ENCODE results near the gene CNNM4. TPM values are rescaled to one million over a fixed set of nuclear protein-coding genes. Genes with fewer than 3 reads are reported as not detected.

CNNM4 gene
- total RNA-seq, 1 donor from 2014 or later: 4.9 TPM

DNA sequence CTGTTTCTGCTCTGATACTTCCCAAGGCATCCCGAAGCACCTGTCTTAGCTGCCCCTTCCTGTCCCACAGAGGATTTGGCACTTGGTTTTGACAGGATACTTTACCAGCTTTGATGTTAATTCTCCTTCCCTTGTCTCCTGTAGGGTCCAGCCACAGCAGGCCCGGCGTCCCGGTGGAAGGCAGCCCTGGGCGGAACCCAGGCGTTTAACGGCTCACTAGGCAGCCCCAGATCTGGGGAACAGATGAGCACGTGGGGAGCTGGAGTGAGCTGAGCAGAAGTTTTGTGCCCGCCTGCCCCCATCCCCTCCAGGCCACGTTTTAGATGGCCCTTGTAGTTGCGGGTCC, 71.7 kb downstream of the CNNM4 start:
- DNase-seq: no peak

DNA sequence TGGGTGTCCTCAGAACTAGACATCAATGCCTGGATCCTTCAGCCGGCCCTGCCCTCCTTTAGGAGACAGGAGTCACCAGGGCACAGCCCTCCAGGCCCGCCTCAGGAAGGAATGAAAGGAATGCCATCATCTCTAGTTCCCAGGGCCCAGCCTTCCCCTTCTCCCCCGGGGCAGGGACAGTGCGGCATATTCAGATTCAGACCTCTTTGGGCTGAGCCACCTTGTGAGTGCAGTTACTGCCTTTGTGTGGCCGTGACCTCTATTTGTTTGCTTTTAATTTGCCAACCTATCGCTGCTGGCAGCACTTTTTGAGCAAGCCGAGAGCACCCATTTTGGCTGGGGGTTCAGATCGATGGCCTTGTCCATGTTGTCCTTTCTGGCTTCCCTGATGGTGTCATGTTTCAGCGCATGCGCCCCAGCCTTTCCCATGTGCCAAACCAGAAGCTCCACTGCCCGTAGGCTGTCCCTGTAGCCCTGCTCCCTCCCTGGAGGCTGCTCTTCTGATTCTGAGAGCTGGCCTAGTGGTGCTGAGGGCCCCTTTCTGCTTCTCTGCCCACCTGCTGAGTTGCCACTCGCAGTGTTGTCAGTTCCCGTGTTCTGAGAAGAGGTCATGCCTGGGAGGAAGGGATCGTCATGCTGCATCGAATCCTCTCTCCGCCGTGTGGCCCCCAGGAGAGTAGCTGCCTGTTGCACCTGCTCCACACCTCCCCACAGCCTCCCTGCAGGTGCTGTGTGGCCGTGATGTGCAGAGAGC, 72.2 kb downstream of the CNNM4 start:
- no peak for DNase-seq

DNA sequence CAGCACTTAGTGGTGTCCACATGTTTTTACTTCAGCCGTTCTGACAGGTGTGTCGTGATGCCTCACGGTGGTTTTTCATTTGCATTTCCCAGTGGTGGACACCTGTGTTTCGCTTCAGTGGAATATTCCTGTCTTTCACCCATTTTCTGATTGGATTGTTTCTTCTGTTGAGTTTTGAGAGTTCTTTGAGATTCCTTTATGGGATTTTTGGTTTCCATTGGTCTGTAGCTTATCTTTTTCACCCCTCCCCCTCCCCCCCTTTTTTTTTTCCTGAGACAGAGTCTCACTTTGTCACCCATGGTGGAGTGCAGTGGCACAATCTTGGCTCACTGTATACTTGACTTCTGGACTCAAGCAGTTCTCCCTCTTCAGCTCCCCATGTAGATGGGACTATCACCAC, 75.1 kb downstream of the CNNM4 start:
- DNase-seq: no peak

DNA sequence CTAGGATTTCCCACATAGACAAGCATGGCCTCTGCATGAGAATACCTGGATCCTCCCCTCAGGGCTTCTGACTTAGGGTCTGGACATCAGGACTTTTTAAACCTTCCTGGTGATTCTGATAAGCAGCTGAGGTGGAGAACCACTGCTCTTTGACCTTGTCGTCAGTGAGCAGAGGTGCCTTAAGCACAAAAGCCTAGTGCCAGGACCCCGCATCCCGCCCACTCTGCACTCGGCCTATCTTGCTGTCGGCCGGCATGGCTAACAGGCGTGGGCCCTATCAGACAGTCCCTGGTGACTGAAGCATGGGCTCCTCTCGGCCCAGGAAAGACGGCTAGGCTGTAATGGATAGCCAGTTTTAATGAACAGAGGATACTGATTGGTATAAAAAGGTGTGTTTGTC, 76.9 kb downstream of the CNNM4 start:
- no peak for DNase-seq

DNA sequence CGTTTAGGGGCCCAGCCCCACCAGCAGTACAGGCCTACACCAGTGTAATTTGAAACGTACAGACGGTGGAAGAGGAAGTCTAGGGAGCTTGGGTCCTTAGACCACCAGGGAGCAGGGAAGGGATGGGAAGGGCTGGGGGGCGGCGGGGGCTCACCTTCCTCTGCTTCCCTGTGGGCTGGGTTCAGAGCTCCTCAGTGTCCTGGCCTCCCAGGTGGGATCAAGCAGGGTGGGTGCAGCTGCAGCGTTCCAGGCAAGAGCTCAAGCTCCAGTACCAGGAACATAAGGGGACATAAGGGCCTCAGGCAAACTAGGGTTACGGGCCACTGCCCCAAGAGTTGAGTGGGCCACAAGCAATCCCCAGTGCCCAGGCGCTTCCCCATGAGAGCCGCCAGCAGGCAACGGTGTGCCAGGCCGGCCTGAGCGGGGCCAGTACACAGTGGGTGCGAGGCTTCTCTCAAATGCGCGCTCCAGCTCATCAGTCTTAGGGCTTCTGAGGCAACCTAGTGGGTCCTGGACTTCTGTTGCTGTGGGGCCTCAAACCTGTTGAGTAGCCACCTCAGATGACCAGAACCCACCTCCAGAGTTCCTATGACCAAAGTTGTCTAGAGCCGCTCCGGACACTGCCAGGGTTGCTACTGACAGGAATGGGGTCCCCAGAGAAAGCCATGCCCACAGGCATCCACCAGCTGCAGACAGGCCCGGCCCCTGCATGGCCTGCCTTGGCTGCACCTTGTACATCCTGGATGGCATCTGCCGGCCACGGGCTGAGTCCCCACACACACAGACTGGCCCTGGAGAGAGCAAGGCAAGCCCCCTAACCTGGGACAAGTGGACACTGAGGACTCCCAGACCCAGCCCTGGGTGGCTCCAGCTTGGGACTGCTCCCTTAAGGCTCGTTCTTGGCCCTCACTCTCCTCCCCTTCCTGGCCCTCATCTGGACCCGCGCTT, 77.9 kb downstream of the CNNM4 start:
- DNase-seq: no peak

DNA sequence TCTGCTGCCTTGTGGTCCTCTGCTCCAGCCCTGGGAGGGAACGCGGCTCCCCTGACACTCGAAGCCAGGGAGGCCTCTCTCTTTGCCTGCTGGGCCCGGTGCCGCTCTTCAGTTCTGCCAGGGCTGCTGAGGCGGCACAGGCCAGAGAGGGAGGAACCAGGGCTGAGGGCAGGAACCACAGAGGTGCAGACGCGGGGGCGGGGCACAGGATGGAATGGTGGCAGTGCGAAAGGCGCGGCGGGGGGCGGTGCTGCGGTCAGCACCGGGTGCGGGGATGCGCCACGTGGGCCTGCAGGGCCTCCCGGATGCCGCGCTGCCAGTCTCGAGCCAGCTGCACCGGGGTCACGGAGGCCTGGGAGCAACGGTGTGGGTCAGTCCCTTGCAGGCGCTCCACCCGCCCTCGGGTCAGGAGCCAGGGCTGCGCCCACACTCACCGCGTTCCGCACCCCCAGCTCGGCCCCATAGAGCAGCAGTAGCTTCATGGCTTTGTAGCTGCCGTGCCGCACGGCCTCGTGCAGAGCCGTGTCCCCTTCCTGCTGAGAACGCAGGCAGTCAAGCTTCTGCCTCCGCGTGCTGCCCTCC, 78.7 kb downstream of the CNNM4 start:
- no peak for DNase-seq

DNA sequence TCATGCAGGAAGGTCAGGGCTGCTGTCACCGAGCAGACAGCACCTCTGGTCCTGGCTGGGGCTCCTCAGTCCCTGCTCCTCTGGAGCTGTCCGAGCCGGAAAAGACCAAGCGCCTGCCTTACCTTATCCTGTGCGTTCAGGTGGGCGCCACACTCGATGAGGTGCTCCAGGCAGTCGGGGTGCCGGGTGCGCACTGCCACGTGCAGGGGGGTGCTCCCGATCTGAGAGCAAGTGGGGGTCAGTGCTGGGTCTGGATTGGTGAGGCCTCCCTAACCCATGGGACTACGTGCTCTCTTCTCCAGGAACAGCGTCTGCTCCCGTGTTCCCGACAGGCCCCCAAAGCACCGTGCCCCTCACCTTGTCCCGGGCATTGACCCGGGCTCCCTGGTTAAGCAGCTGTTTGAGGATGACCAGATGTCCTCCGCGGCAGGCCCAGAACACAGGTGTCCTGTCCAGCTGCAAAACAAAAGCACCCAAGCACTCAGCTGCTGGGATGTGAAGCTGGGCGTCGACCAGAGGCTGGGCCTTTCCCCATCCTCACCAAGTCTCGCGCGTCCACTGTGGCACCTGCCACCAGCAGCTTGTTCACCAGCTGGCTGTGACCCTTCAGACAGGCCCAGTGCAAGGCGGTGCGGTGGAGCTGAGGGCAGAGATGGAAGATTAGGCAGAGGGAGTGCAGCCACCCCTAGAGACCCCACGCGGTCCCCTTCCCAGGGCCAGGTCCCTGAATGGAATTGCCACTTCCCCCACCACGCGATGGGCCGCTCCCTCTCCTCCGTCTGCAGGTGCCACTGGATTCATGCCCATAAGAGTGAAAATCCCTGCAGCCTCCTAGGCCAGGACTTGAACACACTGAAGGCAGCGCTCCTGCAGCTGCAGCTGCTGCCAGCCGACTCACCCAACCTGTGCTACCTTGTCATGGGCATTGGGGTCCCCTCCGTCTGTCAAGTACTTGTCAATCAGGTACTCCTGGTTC, 79.5 kb downstream of the CNNM4 start:
- no peak for DNase-seq

DNA sequence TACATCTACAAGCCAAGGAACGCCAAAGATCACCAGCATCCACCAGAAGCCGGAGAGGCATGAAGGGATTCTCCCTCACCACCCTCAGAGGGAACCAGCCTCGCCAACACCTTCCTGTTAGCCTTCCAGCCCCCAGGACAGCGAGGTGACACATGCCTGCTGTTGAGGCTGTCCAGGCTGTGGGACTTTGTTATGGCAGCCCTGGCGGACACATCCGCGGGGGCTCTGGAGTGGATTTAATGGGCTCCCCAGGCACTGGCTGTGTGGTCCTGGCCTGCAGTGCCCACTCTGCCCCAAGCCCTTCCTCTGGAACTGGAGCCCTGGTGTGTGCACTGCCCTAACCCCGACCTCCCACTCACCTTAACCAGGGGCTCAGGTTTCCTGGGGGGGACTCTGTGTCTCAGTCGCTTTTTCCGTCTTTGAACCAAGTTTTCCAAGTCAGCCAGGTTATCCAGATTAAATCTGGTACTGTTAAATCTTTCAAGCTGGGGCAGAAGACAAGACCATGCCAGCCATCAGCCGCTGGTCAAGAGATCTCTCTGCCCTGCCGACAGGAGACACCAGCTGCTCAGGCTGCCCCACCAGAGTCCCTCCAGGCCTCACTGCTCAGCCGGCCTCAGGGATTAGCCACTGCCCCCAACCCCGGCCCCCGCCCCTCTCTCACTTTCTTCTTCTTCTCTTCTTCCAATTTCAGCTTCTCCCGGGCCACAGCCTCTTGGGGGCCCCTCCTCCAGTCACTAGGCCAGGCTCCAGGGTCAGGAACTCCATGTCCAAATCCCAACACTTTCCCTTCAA, 81.2 kb downstream of the CNNM4 start:
- no peak for DNase-seq

DNA sequence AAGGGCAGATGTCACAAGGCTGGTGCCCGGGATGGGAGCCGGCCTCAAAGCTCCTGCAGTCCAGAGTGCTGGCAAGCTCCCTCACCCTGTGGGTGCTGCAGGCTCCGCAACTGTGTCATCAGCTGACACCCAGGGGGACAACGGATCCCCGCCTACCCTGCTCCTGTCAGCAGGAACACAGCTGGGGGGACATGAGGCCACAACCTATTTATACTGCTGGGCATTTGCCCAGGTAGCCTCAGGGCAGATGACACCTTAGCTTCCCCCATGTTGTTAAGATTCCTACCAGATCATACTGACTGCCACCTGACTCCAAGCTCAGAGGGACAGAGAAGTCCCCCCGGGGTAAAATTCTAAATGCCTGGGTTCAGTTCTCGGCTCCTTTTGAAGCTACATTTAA, 81.9 kb downstream of the CNNM4 start:
- no peak for DNase-seq

DNA sequence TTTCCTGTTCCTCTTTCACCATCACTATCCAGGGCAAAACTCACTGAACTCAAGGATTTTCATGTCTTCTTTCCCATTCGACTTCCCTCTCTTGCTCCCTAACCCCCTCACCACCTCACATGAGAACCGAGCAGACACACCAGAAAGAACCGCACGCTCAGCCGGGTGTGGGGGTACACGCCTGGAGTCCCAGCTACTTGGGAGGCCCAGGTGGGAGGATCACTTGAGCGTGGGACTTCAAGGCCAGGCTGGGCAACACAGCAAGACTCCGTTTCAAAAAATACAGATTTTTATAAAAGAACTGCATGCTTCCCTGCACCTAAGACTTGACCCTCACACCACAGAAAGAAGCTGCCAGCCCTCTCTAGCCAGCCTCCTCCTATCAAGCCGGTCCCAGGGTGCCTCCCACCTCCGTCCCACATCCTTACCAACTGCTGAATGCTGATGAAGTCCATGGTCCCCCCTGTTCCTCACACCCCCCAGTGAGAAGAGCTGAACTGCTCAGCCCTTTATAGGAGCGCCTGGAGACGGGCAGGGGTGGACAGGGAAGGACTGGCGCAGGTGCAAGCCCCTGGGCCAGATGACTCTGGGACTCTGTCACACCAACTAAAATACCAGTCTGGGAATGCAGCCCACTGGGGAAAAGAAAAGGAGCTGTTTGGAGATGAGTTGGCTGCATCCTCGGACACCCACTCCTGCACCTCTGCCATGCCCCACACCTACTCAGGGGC, 83.0 kb downstream of the CNNM4 start, which contains the start of gene ANKRD23:
Gene ANKRD23 (minus strand): TSS at position 484 of the 731 bp plus-strand sequence. CDS start 29 bp downstream, at position 455.
- DNase-seq: no peak

DNA sequence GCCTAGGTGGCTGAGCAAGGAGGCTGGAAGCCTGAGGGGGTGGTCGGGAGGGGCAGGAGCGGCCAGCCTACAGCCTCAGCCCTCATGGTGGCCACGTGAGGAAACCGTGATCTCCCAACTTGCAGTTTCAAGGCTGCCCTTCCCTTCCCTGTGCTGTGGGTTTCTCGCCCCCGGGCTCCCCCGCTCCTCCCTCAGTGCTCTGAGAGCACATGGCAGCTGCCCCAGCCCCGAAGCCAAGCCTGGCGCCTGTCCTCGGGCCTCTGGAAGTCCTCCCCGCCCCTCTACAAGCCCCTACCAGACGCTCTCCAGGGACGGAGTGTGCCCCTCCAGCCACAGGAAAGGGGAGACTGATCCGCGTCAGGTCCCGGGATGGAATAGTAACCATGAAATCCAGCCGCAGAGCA, 83.7 kb downstream of the CNNM4 start:
- no peak for DNase-seq

DNA sequence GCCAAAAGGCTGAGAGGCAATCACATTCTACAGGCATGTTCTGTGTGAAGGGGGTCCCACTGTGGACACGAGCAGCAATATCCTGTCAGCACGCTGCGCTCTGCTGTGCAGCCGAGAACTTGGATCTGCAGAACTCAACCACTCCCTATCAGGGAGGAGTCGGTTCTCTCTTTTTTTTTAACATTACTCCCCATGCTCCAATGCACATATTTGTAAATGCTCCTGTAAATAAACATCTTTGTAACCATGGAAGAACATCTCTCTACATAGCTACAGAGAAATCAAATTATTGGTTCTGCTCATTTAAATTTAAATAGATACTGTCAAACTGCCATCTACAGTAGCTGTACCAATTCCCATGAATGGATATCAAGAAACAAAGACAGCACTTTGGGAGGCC, 86.1 kb downstream of the CNNM4 start:
- DNase-seq: no peak

DNA sequence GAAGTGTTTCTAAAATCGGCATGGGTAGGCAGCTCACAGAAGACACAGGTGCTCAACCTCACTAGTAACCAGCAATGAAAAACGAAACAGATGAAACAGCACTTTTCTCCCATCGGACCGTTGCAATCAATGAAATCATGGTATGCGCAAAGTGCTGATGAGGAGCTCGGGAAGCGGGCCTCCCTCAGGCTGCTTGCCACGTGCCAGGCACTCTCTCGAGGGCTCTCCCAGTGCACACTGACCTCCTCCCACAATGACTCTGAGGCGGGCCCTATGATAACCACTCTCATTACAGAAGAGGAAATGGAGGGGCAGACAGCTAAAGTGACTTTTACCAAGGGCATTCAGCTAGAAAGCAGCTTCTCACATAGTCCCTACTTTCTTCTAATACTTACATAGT, 86.9 kb downstream of the CNNM4 start:
- no peak for DNase-seq

DNA sequence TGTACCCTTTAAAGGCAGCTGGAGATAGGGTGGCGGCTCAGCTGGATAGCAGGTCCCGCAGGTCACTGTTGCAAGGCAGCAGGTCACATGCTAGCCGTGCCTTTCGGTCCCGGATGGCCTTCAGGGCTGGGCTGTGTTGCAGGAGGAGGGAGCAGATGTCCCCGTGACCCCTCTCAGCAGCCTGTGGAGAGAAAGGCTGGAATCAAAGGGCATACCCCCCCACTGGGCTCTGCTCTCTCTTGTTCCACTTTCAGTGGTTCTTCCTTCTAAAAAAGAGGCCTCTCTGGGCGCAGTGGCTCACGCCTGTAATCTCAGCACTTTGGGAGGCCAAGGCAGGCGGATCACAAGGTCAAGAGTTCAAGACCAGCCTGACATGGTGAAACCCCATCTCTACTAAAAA, 87.6 kb downstream of the CNNM4 start:
- no peak for DNase-seq

DNA sequence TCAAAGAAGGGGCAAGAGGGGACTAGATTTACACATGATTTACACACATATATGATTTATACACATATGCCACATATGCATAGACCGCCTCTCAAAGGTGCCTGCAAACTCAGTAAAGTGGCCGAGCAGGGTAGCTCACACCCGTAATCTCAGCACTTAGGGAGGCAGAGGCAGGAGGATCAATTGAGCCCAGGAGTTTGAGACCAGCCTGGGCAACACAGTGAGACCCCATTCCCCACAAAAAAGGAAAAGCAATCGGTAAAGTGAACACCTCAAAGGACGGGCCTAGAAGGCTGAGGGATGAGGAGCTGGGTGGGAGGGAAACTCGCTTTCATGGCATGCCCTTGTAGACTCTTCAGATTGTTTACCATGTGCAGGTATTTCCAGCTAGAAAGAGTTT, 92.0 kb downstream of the CNNM4 start:
- no peak for DNase-seq

DNA sequence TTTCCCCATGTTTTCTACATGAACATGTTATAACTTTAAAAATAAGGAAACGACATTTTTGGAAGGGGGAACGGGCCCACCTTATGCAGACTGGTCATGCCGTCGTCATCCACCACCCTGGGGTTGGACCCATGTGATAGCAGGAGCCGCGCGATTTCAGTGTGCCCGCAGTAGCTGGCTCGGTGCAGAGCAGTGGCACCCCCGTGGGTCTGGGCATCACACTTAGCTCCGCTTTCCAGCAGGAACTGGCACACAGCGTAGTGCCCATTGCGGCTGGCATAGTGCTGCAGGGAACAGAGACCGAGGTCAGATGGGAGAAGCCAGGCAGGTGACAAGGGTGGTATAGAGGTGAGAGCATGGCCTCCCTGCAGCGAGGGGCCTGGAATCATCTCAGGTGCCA, 92.6 kb downstream of the CNNM4 start:
- no peak for DNase-seq

DNA sequence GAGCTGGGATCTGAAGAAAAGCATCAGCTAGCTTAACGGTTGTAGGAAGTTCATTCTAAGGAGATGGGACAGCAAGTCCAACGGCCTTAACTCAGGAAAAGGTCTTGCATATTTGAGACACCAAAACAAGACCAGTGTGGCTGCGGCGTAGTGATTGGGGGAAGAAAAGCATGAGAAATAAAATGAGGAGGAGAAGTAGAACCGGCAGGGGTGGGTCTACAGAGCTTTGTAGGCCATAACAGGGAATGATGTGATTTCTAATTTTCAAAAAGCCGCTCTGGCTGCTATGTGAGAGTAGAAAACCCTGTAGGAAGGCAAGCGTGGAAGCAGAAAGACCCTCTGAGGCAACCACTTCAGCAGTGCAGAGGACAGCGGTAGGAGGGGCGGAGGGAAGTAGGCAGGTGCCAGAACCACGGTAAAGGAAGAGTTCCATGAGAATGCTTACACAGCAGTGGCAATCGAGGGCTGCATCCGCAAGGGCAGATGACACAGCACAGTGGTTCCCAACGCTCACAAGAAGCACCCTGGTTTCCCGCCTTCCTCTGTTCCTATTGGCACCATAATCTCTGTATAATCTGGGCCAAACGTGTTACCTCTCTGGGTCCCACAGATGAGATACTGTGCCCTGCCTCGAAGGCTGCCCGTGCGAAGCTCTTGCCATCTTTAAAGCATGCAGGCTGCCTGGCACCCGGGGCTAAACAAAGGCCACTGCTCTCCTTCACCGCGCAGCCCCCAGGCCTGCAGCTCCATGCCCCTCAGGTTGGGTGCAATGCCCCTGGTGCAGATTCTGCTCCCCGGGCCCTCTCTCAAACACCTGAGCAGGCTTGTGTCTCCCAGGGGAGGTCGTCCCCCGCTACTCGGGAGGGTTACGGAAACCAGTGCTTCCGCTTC, 96.3 kb downstream of the CNNM4 start:
- no peak for DNase-seq

DNA sequence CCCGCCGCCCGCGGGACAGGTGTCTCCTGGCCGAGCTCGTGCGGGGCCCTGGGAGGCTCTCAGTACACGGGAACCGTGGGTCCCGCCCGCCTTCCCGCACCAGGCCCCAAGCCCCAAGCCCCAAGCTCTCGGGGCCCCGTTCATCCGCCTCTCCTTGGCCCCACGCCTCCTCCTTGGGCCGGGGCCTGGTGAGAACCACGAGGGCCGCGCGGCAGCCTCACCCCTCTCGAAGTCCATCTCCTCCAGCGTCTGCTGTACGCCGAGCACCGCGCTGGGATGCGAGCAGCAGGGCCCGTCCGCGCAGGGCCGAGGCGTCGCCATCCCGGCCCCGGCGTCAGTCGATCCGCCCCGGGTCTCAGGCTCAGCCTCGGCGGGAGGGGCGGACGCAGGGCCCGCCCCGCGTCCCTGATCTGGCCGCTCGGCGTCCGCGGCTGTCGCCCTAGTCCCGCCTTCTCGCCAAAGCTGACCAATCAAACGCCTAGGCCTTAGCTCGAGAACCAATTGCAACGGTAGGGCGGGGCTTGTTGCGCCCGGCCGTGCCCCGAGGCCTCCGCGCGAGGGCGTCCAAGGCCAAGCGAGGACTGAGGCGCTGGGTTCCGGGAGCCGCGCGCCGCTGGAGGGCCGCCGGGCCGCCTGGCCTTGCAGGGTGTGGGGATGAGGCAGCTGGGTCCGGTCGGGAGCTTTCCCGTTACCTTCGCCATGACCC, 97.1 kb downstream of the CNNM4 start, which contains the start of gene ANKRD39:
Gene ANKRD39 (minus strand): TSS at position 350 of the 706 bp plus-strand sequence. CDS start 29 bp downstream, at position 321.
- peak; percentile 98 for DNase-seq
